ENCODE data around the gene ASTN2. TPM values are rescaled to one million over a fixed set of nuclear protein-coding genes. Genes with fewer than 3 reads are reported as not detected.

ASTN2 gene
- total and polyA plus RNA-seq, 2 experiments from 2014 or later: 5.8 to 7.5 TPM

DNA sequence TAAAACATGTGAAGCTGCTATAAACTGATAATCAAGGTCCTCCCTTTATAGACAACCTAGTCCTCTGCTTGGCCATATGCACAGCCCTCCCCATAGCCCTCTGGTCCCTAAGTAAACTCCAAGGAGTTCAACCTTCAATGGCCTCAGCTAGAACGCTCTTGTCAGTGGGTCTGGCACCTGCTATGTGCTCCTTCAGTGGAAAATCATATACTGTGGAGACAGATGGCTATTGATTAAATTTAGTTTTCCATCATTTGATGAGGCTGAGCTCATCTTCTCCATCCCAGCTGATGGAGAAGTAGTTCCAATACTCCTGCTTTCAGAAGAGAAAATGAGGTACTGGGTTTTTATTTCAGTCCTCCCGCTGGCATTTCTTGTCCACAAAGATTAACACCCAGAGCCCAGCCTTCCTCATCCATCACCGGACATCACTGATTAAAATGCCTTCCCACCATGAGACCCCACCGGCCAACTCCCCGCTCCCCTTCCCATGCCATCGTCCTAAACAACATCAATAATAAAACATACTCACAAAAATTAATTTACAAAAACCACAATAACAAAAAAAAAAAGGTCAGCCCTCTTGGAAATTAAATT, 593.1 kb downstream of the ASTN2 start:
- Histone ChIP-seq H3K27me3 (replicated peaks; ENCODE audit: insufficient read depth) (no peaks in the 10 kb centered on the region), H3K4me2 (ENCODE audit: unreplicated experiment) (no peak overlapping the region), H3K79me2 (ENCODE audit: insufficient read depth) (no peaks in the 10 kb centered on the region), H3K4me3 (no peak overlapping the region), H3K9me3 (ENCODE audit: low read depth) (no peaks in the 10 kb centered on the region), H3K36me3 (ENCODE audit: low read depth) (no peaks in the 10 kb centered on the region), H2AFZ (no peak overlapping the region), H3F3A (ENCODE audit: insufficient read depth) (no peaks in the 10 kb centered on the region), H3K9ac (no peak overlapping the region), H3K4me1 (ENCODE audit: insufficient read depth) (no peaks in the 10 kb centered on the region), H4K20me1 (ENCODE audit: insufficient read depth) (no peaks in the 10 kb centered on the region), H3K27ac (no peak overlapping the region), H3K9me2 (ENCODE audit: insufficient read depth) (no peaks in the 10 kb centered on the region)
- DNase-seq: no peak
- TF ChIP-seq EZH2 (IDR thresholded peaks at IDR 0.05; ENCODE audit: insufficient read depth, poor library complexity, severe bottlenecking): no peak
- no peak for TF ChIP-seq EZH2phosphoT487 (IDR thresholded peaks at IDR 0.05; ENCODE audit: insufficient read depth, low read depth)
- WGBS, 2 experiments (ENCODE audit: low coverage in 1 of 2, low lambda C conversion rate in 2 of 2, missing lambda C conversion rate in 2 of 2): 42% methylated on average over 6 of the region's 6 CpGs
- in situ Hi-C loops (cut with MboI): no loop called here

DNA sequence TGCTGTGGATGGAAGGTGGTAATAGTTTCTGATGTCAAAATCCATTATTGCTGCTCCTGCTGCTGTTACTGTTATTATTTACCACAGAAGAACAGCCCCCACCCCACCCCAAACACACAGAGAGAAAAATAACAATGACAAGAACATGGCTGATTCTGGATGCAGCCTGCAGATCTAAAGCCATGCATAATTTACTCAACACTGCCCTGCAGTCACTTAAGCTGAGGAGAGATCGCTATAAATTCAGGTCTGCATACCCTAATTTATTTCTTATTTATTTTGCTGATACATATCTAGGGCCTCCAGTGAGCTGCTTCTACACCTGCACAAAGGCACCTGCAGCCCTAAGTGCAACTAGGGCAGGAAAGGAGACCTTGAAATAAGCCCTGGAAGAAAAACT, 595.7 kb downstream of the ASTN2 start:
- TF ChIP-seq EZH2 (IDR thresholded peaks at IDR 0.05; ENCODE audit: insufficient read depth, poor library complexity, severe bottlenecking): no peak
- TF ChIP-seq EZH2phosphoT487 (IDR thresholded peaks at IDR 0.05; ENCODE audit: insufficient read depth, low read depth): no peak
- H3K4me1 ChIP-seq (ENCODE audit: insufficient read depth): no peaks in the 10 kb centered on the region
- no peak overlapping the region for H3K9ac ChIP-seq
- no peaks in the 10 kb centered on the region for H3K36me3 ChIP-seq (ENCODE audit: low read depth)
- H3K27ac ChIP-seq: no peak overlapping the region
- H3K4me2 ChIP-seq (ENCODE audit: unreplicated experiment): no peak overlapping the region
- H3K9me2 ChIP-seq (ENCODE audit: insufficient read depth): no peaks in the 10 kb centered on the region
- no peaks in the 10 kb centered on the region for H3K27me3 ChIP-seq (replicated peaks; ENCODE audit: insufficient read depth)
- in situ Hi-C loops (cut with MboI): no loop called here
- no peaks in the 10 kb centered on the region for H4K20me1 ChIP-seq (ENCODE audit: insufficient read depth)
- no peak overlapping the region for H2AFZ ChIP-seq
- no peaks in the 10 kb centered on the region for H3K9me3 ChIP-seq (ENCODE audit: low read depth)
- no peaks in the 10 kb centered on the region for H3K79me2 ChIP-seq (ENCODE audit: insufficient read depth)
- H3K4me3 ChIP-seq: no peak overlapping the region
- WGBS, 2 experiments (ENCODE audit: low coverage in 1 of 2, low lambda C conversion rate in 2 of 2, missing lambda C conversion rate in 2 of 2): 23 to 33% methylated on average over 1 of the region's 1 CpG
- DNase-seq: no peak
- H3F3A ChIP-seq (ENCODE audit: insufficient read depth): no peaks in the 10 kb centered on the region

GRCh38 chr9:116817762-116818161, 597.1 kb downstream of the ASTN2 start:
- no peaks in the 10 kb centered on the region for H3F3A ChIP-seq (ENCODE audit: insufficient read depth)
- H3K79me2 ChIP-seq (ENCODE audit: insufficient read depth): no peaks in the 10 kb centered on the region
- H3K4me1 ChIP-seq (ENCODE audit: insufficient read depth): no peaks in the 10 kb centered on the region
- no peaks in the 10 kb centered on the region for H3K9me3 ChIP-seq (ENCODE audit: low read depth)
- no peak overlapping the region for H3K27ac ChIP-seq
- 3 to 5% methylated on average over 1 of the region's 1 CpG for WGBS, 2 experiments (ENCODE audit: low coverage in 1 of 2, low lambda C conversion rate in 2 of 2, missing lambda C conversion rate in 2 of 2)
- no peak for DNase-seq
- no peaks in the 10 kb centered on the region for H3K36me3 ChIP-seq (ENCODE audit: low read depth)
- H3K4me2 ChIP-seq (ENCODE audit: unreplicated experiment): no peak overlapping the region
- H3K4me3 ChIP-seq: no peak overlapping the region
- TF ChIP-seq EZH2 (IDR thresholded peaks at IDR 0.05; ENCODE audit: insufficient read depth, poor library complexity, severe bottlenecking) (no peak), EZH2phosphoT487 (IDR thresholded peaks at IDR 0.05; ENCODE audit: insufficient read depth, low read depth) (no peak)
- in situ Hi-C loops (cut with MboI): no loop called here
- H3K9me2 ChIP-seq (ENCODE audit: insufficient read depth): no peaks in the 10 kb centered on the region
- no peaks in the 10 kb centered on the region for H3K27me3 ChIP-seq (replicated peaks; ENCODE audit: insufficient read depth)
- no peaks in the 10 kb centered on the region for H4K20me1 ChIP-seq (ENCODE audit: insufficient read depth)
- no peak overlapping the region for H3K9ac ChIP-seq
- H2AFZ ChIP-seq: no peak overlapping the region

DNA sequence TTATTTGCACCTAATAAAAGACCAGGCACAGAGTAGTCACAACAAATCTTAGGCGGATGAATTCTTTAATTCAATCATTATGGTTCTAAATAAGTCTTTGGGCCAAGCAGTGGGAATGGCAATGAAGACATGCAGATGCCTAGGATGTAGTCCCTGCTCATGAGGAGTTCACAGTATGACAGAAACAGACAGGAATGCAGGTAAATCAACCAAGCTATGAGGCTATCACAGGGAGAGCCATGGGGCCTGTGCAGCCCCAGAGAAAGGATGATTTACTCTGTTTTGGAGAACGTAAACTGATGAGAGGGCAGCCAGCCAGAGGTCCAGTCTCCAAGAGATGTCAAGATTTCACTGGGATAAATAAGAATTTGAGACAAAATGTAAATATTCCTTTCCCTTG, 598.4 kb downstream of the ASTN2 start:
- H2AFZ ChIP-seq: no peak overlapping the region
- 4 to 9% methylated on average over 2 of the region's 2 CpGs for WGBS, 2 experiments (ENCODE audit: low coverage in 1 of 2, low lambda C conversion rate in 2 of 2, missing lambda C conversion rate in 2 of 2)
- no peaks in the 10 kb centered on the region for H4K20me1 ChIP-seq (ENCODE audit: insufficient read depth)
- no peaks in the 10 kb centered on the region for H3K36me3 ChIP-seq (ENCODE audit: low read depth)
- no peak overlapping the region for H3K9ac ChIP-seq
- no peaks in the 10 kb centered on the region for H3K4me1 ChIP-seq (ENCODE audit: insufficient read depth)
- no peak overlapping the region for H3K4me3 ChIP-seq
- H3K79me2 ChIP-seq (ENCODE audit: insufficient read depth): no peaks in the 10 kb centered on the region
- H3K9me2 ChIP-seq (ENCODE audit: insufficient read depth): no peaks in the 10 kb centered on the region
- H3K27ac ChIP-seq: no peak overlapping the region
- in situ Hi-C loops (cut with MboI): no loop called here
- no peak overlapping the region for H3K4me2 ChIP-seq (ENCODE audit: unreplicated experiment)
- no peaks in the 10 kb centered on the region for H3K9me3 ChIP-seq (ENCODE audit: low read depth)
- no peak for TF ChIP-seq EZH2phosphoT487 (IDR thresholded peaks at IDR 0.05; ENCODE audit: insufficient read depth, low read depth)
- no peak for TF ChIP-seq EZH2 (IDR thresholded peaks at IDR 0.05; ENCODE audit: insufficient read depth, poor library complexity, severe bottlenecking)
- DNase-seq: no peak
- H3F3A ChIP-seq (ENCODE audit: insufficient read depth): no peaks in the 10 kb centered on the region
- no peaks in the 10 kb centered on the region for H3K27me3 ChIP-seq (replicated peaks; ENCODE audit: insufficient read depth)

DNA sequence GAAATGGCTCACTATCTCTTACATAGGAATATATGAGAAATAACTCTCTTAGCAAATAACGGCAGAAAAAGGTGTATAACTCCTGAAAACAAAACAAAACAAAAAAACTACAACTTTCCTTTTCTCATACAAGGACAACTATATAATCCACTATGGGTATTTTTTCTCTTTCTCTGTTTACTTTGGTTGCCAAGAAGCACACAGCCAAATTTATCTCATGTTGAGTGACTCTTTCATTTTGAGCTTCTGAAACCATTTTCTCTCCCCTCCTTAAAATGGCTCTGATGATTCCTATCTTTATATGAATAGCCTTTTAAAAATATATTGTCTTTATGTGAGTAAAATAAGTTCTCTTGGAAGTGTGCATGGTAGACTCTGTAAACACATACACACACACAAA, 599.0 kb downstream of the ASTN2 start:
- no peak overlapping the region for H3K9ac ChIP-seq
- in situ Hi-C loops (cut with MboI): no loop called here
- 9 to 21% methylated on average over 1 of the region's 1 CpG for WGBS, 2 experiments (ENCODE audit: low coverage in 1 of 2, low lambda C conversion rate in 2 of 2, missing lambda C conversion rate in 2 of 2)

More for the DNA sequence above, 599.0 kb downstream of the ASTN2 start:
- no peak overlapping the region for H2AFZ ChIP-seq
- no peaks in the 10 kb centered on the region for H3K9me3 ChIP-seq (ENCODE audit: low read depth)
- H3K4me2 ChIP-seq (ENCODE audit: unreplicated experiment): no peak overlapping the region
- H4K20me1 ChIP-seq (ENCODE audit: insufficient read depth): no peaks in the 10 kb centered on the region
- H3K27ac ChIP-seq: no peak overlapping the region
- H3F3A ChIP-seq (ENCODE audit: insufficient read depth): no peaks in the 10 kb centered on the region
- TF ChIP-seq EZH2 (IDR thresholded peaks at IDR 0.05; ENCODE audit: insufficient read depth, poor library complexity, severe bottlenecking) (no peak), EZH2phosphoT487 (IDR thresholded peaks at IDR 0.05; ENCODE audit: insufficient read depth, low read depth) (no peak)
- H3K36me3 ChIP-seq (ENCODE audit: low read depth): no peaks in the 10 kb centered on the region
- H3K4me1 ChIP-seq (ENCODE audit: insufficient read depth): no peaks in the 10 kb centered on the region
- H3K9me2 ChIP-seq (ENCODE audit: insufficient read depth): no peaks in the 10 kb centered on the region
- DNase-seq: no peak
- H3K79me2 ChIP-seq (ENCODE audit: insufficient read depth): no peaks in the 10 kb centered on the region
- H3K4me3 ChIP-seq: no peak overlapping the region
- no peaks in the 10 kb centered on the region for H3K27me3 ChIP-seq (replicated peaks; ENCODE audit: insufficient read depth)

All from GM23248 (cell line).